ENCODE data around the gene GCNT4. TPM values are rescaled to one million over a fixed set of nuclear protein-coding genes. Genes with fewer than 3 reads are reported as not detected.

GCNT4 gene
- polyA plus RNA-seq, 3 donors, result 0.01 TPM; not detected in 2

DNA sequence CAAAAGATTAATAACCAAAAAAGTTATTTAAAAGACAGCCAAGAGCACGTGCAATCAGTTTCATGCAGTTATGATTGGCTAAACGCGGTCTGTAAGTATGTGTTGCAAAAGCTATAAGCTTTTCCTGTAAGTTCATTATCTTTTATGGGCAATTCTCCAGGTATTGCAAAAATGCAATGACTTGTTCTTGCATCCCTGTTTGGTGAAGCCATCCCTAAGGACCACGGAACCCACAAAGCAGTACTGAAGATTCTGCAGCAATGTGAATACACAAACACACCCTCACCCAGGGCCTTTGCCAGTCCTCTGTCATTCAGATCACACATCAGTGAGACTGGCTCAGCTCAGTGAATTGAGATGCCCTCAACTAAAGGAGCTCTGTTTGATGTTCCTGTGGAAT is 11.4 kb downstream of the GCNT4 start:
- Histone ChIP-seq H3K4me2 (replicated peaks; ENCODE audit: extremely low read depth, low read length, poor library complexity, severe bottlenecking) (no peak overlapping the region), H2AFZ (ENCODE audit: insufficient read depth, low read depth, low read length, poor library complexity, severe bottlenecking) (no peak overlapping the region), H3K9me3 (replicated peaks in 1 of 2; ENCODE audit: control insufficient read depth in 1 of 2, insufficient read depth in 1 of 2, low read length in 2 of 2) (no peaks in the 10 kb centered on the region), H3K4me3 (replicated peaks in 1 of 3; ENCODE audit: low read depth in 2 of 3, low read length in 3 of 3) (no peak overlapping the region), H3K79me2 (ENCODE audit: insufficient read depth, low read length) (no peaks in the 10 kb centered on the region), H3K4me1 (ENCODE audit: control insufficient read depth in 1 of 2, insufficient read depth in 2 of 2, low read length in 2 of 2) (peaks cover 0 to 4% of the 10 kb centered on the region in 2 donors), H3K27me3 (ENCODE audit: control insufficient read depth in 2 of 2, insufficient read depth in 2 of 2, low read length in 2 of 2) (no peaks in the 10 kb centered on the region), H3K36me3 (replicated peaks in 1 of 2; ENCODE audit: control insufficient read depth in 1 of 2, insufficient read depth in 2 of 2, low read length in 2 of 2) (no peaks in the 10 kb centered on the region), H4K20me1 (ENCODE audit: insufficient read depth, low read length) (no peaks in the 10 kb centered on the region), H3K9ac (ENCODE audit: insufficient read depth, low read length, poor library complexity, severe bottlenecking) (no peak overlapping the region), H3K27ac (ENCODE audit: low read depth in 1 of 2, low read length in 2 of 2) (no peak overlapping the region)
- WGBS (ENCODE audit: insufficient coverage), result 19% methylated on average over 3 of the region's 4 CpGs
- Mint-ChIP-seq H3K4me3 (no peak overlapping the region), H3K9me3 (peaks cover 0 to 2% (median 0%) of the 10 kb centered on the region in 7 donors), H3K27me3 (ENCODE audit: low read depth in 3 of 3) (peaks cover 0 to 3% (median 1%) of the 10 kb centered on the region in 3 donors), H3K27ac (no peak overlapping the region), H3K4me1 (peaks cover 7% of the 10 kb centered on the region), H3K36me3 (no peaks in the 10 kb centered on the region)
- DNase-seq, result no peak
- intact Hi-C loops (cut with micrococcal nuclease), result no loop called here
- TF ChIP-seq, protein P1, sequence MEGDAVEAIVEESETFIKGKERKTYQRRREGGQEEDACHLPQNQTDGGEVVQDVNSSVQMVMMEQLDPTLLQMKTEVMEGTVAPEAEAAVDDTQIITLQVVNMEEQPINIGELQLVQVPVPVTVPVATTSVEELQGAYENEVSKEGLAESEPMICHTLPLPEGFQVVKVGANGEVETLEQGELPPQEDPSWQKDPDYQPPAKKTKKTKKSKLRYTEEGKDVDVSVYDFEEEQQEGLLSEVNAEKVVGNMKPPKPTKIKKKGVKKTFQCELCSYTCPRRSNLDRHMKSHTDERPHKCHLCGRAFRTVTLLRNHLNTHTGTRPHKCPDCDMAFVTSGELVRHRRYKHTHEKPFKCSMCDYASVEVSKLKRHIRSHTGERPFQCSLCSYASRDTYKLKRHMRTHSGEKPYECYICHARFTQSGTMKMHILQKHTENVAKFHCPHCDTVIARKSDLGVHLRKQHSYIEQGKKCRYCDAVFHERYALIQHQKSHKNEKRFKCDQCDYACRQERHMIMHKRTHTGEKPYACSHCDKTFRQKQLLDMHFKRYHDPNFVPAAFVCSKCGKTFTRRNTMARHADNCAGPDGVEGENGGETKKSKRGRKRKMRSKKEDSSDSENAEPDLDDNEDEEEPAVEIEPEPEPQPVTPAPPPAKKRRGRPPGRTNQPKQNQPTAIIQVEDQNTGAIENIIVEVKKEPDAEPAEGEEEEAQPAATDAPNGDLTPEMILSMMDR (IDR thresholded peaks at IDR 0.05), result no peak

DNA sequence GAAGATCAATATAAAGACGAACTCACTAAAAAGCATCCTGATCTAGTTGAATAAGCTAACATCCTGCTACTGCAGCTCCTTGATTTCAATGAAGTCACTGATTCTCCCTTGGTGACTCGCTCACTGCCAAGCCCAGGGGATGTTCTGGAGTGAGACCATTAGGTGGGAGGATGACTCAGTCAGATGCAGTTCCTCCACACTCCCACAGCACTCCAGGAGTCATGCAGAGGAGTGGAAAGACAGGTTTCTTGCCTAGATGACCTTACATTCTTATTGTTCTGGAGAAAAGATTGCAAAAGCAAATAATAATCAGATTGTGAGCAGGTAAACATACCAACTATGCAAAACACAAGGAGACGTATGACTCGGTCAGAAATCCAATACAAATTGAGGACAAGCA is 15.3 kb downstream of the GCNT4 start:
- H3K9me3 ChIP-seq (replicated peaks in 1 of 2; ENCODE audit: control insufficient read depth in 1 of 2, insufficient read depth in 1 of 2, low read length in 2 of 2), result no peaks in the 10 kb centered on the region
- H2AFZ ChIP-seq (ENCODE audit: insufficient read depth, low read depth, low read length, poor library complexity, severe bottlenecking), result no peak overlapping the region
- H3K4me1 ChIP-seq (ENCODE audit: control insufficient read depth in 1 of 2, insufficient read depth in 2 of 2, low read length in 2 of 2), result no peaks in the 10 kb centered on the region
- intact Hi-C loops (cut with micrococcal nuclease), result no loop called here
- no peaks in the 10 kb centered on the region for H3K27me3 ChIP-seq (ENCODE audit: control insufficient read depth in 2 of 2, insufficient read depth in 2 of 2, low read length in 2 of 2)
- peaks cover 1% of the 10 kb centered on the region in 3 donors for H3K27me3 Mint-ChIP-seq (ENCODE audit: low read depth in 3 of 3)
- no peak overlapping the region for H3K4me2 ChIP-seq (replicated peaks; ENCODE audit: extremely low read depth, low read length, poor library complexity, severe bottlenecking)
- H3K27ac Mint-ChIP-seq, result no peak overlapping the region
- no CpG with 5 or more reads among the region's 4 CpGs for WGBS (ENCODE audit: insufficient coverage)
- DNase-seq, result no peak
- no peak overlapping the region for H3K4me3 Mint-ChIP-seq
- no peaks in the 10 kb centered on the region for H4K20me1 ChIP-seq (ENCODE audit: insufficient read depth, low read length)
- no peaks in the 10 kb centered on the region for H3K36me3 ChIP-seq (replicated peaks in 1 of 2; ENCODE audit: control insufficient read depth in 1 of 2, insufficient read depth in 2 of 2, low read length in 2 of 2)
- H3K9me3 Mint-ChIP-seq, result no peaks in the 10 kb centered on the region
- no peaks in the 10 kb centered on the region for H3K79me2 ChIP-seq (ENCODE audit: insufficient read depth, low read length)
- TF ChIP-seq, protein P1 (IDR thresholded peaks at IDR 0.05), result no peak
- H3K4me3 ChIP-seq (replicated peaks in 1 of 3; ENCODE audit: low read depth in 2 of 3, low read length in 3 of 3), result no peak overlapping the region
- no peaks in the 10 kb centered on the region for H3K4me1 Mint-ChIP-seq
- no peak overlapping the region for H3K27ac ChIP-seq (ENCODE audit: low read depth in 1 of 2, low read length in 2 of 2)
- no peaks in the 10 kb centered on the region for H3K36me3 Mint-ChIP-seq
- no peak overlapping the region for H3K9ac ChIP-seq (ENCODE audit: insufficient read depth, low read length, poor library complexity, severe bottlenecking)

All from CD14-positive monocyte (primary cell).